HG03064 (cell line): ENCODE measurements around the gene EIF5AL1.
"Not testable (repeated sequence)": the region's sequence is repeated elsewhere in the genome, so short reads cannot be mapped to it uniquely, and the experiment has no call there.

Source experiments
- ATAC-seq: cut with Tn5 transposase; IDR thresholded peaks from one replicate; pipeline ENCODE4 v1.9.1; 2021; ENCODE audit warnings: low read depth; ENCODE audit not compliant: unreplicated experiment

The EIF5AL1 gene

DNA sequence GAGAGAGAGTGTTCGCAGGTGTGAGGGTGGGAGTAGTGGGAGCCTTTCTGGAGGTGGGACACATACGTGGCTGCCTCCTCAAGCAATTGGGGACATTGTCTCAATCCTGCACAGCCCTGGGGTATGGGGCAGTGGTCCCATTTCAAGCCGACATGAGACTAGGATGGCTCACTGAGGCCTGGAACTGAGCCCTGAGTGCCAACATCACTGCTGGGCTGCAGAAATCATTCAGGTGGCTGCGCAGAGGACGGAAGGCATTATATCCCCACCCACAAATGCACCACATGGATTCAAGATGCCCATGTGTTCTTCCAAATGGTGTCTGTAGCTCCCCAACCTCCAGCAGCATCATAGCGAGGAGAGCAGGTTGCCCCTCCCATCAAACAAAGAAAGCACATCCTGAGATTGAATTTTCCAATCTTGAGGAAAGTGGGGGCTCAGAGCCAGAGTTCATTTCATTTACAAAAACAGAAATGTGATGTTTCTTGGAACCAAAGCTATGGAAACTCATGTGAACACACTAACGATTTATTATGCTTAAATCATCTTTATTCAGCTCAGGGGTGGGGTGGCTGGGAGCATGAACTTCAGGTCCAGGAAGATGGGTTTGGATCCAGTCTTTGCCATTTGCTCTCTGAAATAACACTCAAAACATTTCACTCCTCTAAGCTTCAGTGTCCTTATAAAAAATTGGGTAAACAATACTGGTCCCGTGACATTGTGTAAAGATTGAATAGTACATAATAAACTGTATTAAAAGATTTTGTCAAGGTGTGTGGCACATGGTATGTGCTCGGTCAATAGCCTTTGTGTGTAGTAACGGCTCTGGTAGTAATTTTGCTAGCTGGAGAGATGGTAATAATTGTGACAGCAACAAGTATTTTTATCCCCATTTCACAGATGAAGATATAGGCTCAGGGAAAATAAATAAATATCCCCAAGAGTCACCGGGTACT is 43.3 kb downstream of the EIF5AL1 start:
- no peak for ATAC-seq

GRCh38 chr10:79556961-79557360 is 44.6 kb downstream of the EIF5AL1 start:
- ATAC-seq: not testable (repeated sequence)

DNA sequence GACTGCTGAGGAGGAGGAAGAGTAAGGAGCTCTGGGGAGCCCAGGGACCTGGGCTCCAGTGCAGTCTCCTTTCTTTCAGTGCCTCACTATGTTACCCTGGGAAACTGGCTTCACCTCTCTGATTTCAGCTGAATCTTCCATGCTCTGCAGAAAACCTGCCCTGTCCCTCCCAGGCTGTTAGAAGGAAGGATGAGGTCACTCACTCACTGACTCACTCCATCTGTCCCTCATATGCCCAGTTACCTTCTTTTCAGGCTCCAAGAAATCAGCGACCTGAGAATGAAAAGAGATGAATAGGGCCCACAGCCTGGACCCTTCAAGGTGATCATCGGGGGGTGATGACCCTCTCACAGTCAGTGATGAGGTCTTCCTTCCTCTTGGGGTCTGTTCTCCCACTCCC is 47.4 kb downstream of the EIF5AL1 start:
- ATAC-seq: no peak

- ATAC-seq: no peak
Measured at GRCh38 chr10:79560160-79560709, 47.9 kb downstream of the EIF5AL1 start, which contains the start of gene SFTPA2. Gene SFTPA2, minus strand, starts transcription at chr10:79560407. Its CDS starts 924 bp downstream, at chr10:79559483.

- no peak for ATAC-seq
Measured at GRCh38 chr10:79561257-79561656, 48.9 kb downstream of the EIF5AL1 start.

GRCh38 chr10:79562135-79562756 is 49.9 kb downstream of the EIF5AL1 start:
- ATAC-seq: no peak

DNA sequence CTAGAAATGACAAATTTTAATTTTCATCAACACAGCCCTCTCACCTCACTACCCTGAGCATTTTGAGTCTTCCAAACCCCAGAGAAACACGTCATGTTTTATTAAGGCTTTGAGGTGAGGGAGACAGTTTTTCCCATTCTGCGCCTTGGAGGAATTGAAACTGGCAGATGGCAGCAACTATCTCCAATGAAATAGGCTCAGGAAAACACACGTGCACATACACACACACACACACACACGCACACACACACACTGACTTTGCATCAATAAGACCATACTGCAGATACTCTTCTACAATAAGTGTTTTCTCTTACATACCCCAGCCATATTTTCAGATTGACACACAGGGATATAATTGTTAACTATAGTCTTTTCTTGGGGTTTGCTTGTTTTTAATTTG is 51.1 kb downstream of the EIF5AL1 start:
- no peak for ATAC-seq
